GM12878 (cell line): Measurements from ENCODE around the gene ZBED4. TPM values are rescaled to one million over a fixed set of nuclear protein-coding genes. Genes with fewer than 3 reads are reported as not detected.

ENCODE experiments used
- ATAC-seq: fragments of 200-7000 bp; cut with Tn5 transposase; 3 replicates; pipeline ENCODE4 v1.9.1; 2020; ENCODE audit warnings: mild to moderate bottlenecking, moderate library complexity
- BruUV-seq: library from RNA; stranded (reverse); fragments of 400-500 nt; replicated peaks from 2 replicates; lab custom pipeline; 2021; lab: Mats Ljungman, UMichigan
- CTCF ChIA-PET: fragments of 300-600 bp; sonication (Branson Sonifier 250); formaldehyde crosslinking; extraction: SDS; loops from one replicate; lab custom pipeline; 2021; ENCODE audit warnings: inconsistent platforms; lab: Yijun Ruan, JAX
- POLR2A ChIA-PET: fragments of 350-600 bp; formaldehyde crosslinking; extraction: SDS; loops from one replicate; lab custom pipeline; 2021; ENCODE audit warnings: inconsistent platforms; lab: Charles Lee
- RAD21 ChIA-PET: fragments of 300-600 bp; sonication (Branson Sonifier 250); formaldehyde crosslinking; loops from one replicate; lab custom pipeline; 2023; ENCODE audit warnings: antibody characterized with exemption; ENCODE audit not compliant: unreplicated experiment; lab: Charles Lee
- SMC1A ChIA-PET: fragments of 300-600 bp; sonication (Branson Sonifier 250); formaldehyde crosslinking; loops from one replicate; lab custom pipeline; 2023; ENCODE audit not compliant: unreplicated experiment, uncharacterized antibody; lab: Charles Lee
- DNase-seq: peaks from one replicate; pipeline ENCODE4 v3.0.0-alpha.2; 2011; ENCODE audit warnings: low read depth, low spot score
- FAIRE-seq: peaks from 3 replicates; lab custom pipeline; 2011; peaks lifted over from hg19 to GRCh38; lab: Jason Lieb, UNC
- H2AFZ ChIP-seq: 2 replicates; pipeline ENCODE4 v1.6.0; 2011; ENCODE audit warnings: low read depth, low read length, control low read depth; ENCODE audit not compliant: control insufficient read depth
- H3K27ac ChIP-seq: 2 replicates; pipeline ENCODE4 v1.5.1; 2011; ENCODE audit warnings: control low read depth; ENCODE audit not compliant: control insufficient read depth, insufficient read depth
- H3K27me3 ChIP-seq, 2 experiments: replicated peaks in 1 of 2; 2 replicates each; pipeline versions ENCODE4 v1.6.0 to v1.6.1; 2011; ENCODE audit warnings: low read length in 1 of 2; ENCODE audit not compliant: control insufficient read depth in 2 of 2, insufficient read depth in 2 of 2
- H3K36me3 ChIP-seq, 2 experiments: 2 replicates each; pipeline ENCODE4 v1.5.1; 2011; ENCODE audit warnings: low read length in 1 of 2; ENCODE audit not compliant: control insufficient read depth in 2 of 2, insufficient read depth in 2 of 2
- H3K4me1 ChIP-seq: 2 replicates; pipeline ENCODE4 v1.6.1; 2011; ENCODE audit warnings: mild to moderate bottlenecking, low read length, moderate library complexity, mixed read lengths; ENCODE audit not compliant: control insufficient read depth, insufficient read depth
- H3K4me2 ChIP-seq: 2 replicates; pipeline ENCODE4 v1.6.0; 2011; ENCODE audit warnings: control low read depth; ENCODE audit not compliant: control insufficient read depth, insufficient read depth
- H3K4me3 ChIP-seq: fragments of 200-600 bp; sonication (generic); 2 replicates; pipeline ENCODE4 v1.5.1; 2016
- H3K79me2 ChIP-seq: 2 replicates; pipeline ENCODE4 v1.6.0; 2011; ENCODE audit warnings: low read length; ENCODE audit not compliant: control insufficient read depth, insufficient read depth
- H3K9ac ChIP-seq: 2 replicates; pipeline ENCODE4 v1.8.0; 2011; ENCODE audit warnings: low read length, control low read depth, mixed read lengths; ENCODE audit not compliant: control insufficient read depth, insufficient read depth
- H3K9me3 ChIP-seq: replicated peaks from 3 replicates; pipeline ENCODE4 v1.5.1; 2011; ENCODE audit warnings: mild to moderate bottlenecking, low read length; ENCODE audit not compliant: control insufficient read depth, insufficient read depth
- H4K20me1 ChIP-seq: 2 replicates; pipeline ENCODE4 v1.6.0; 2011; ENCODE audit not compliant: control insufficient read depth, insufficient read depth
- ASH2L ChIP-seq: fragments of 300-600, 200-600 bp; sonication (generic); IDR thresholded peaks from 2 replicates; pipeline ENCODE4 v1.6.1; 2017; ENCODE audit warnings: low read depth, mild to moderate bottlenecking, borderline replicate concordance
- BACH1 ChIP-seq: fragments of 450-650 bp; IDR thresholded peaks from 2 replicates; pipeline ENCODE4 v1.6.1; 2017; ENCODE audit warnings: mild to moderate bottlenecking, borderline replicate concordance
- BCL3 ChIP-seq: IDR thresholded peaks from 2 replicates; pipeline ENCODE4 v1.6.1; 2011; ENCODE audit warnings: borderline replicate concordance, low read depth, mild to moderate bottlenecking, moderate library complexity, low read length; ENCODE audit not compliant: insufficient read depth, poor library complexity, severe bottlenecking
- BHLHE40 ChIP-seq, 2 experiments: fragments of 450-650 bp in 1 of 2; IDR thresholded peaks; 2 replicates each; pipeline ENCODE4 v1.6.1; 2011 to 2017; ENCODE audit warnings: low read depth in 2 of 2, borderline replicate concordance in 1 of 2, improper control_type of control experiment in 1 of 2, low read length in 1 of 2, mild to moderate bottlenecking in 1 of 2
- BRCA1 ChIP-seq: IDR thresholded peaks from 2 replicates; pipeline ENCODE4 v1.6.1; 2011; ENCODE audit warnings: low read depth, low read length, improper control_type of control experiment
- CEBPB ChIP-seq, 2 experiments: fragments of 150-350 bp in 1 of 2; IDR thresholded peaks; 2 replicates each; pipeline ENCODE4 v1.6.1; 2012 to 2014; ENCODE audit warnings: low read depth in 2 of 2, low read length in 2 of 2, borderline replicate concordance in 1 of 2, inconsistent platforms in 1 of 2
- EGR1 ChIP-seq, 2 experiments: IDR thresholded peaks; 1 replicate in 1 of 2; 2 replicates in 1 of 2; pipeline ENCODE4 v1.6.1; 2011 to 2012; ENCODE audit warnings: low read depth in 2 of 2, low read length in 2 of 2, borderline replicate concordance in 1 of 2, mild to moderate bottlenecking in 1 of 2, moderate library complexity in 1 of 2
- ETV6 ChIP-seq, 2 experiments: fragments of 450-650 bp in 1 of 2; IDR thresholded peaks in 1 of 2; conservative IDR thresholded peaks in 1 of 2; 2 replicates each; pipeline ENCODE4 v1.6.1; 2014; ENCODE audit warnings: antibody characterized with exemption in 1 of 2, borderline replicate concordance in 1 of 2, low read depth in 1 of 2, mild to moderate bottlenecking in 1 of 2, moderate library complexity in 1 of 2
- HDAC6 ChIP-seq: fragments of 200-600 bp; sonication (generic); IDR thresholded peaks from one replicate; pipeline ENCODE4 v1.8.0; 2017; ENCODE audit warnings: antibody characterized with exemption; ENCODE audit not compliant: unreplicated experiment
- MLLT1 ChIP-seq: fragments of 450-650 bp; IDR thresholded peaks from 2 replicates; pipeline ENCODE4 v1.6.1; 2016; ENCODE audit warnings: mild to moderate bottlenecking
- NR2C1 ChIP-seq: fragments of 450-650 bp; IDR thresholded peaks from 2 replicates; pipeline ENCODE4 v1.6.1; 2017; ENCODE audit warnings: antibody characterized with exemption, mild to moderate bottlenecking, moderate library complexity
- PAX5 ChIP-seq: IDR thresholded peaks from 2 replicates; pipeline ENCODE4 v1.6.1; 2011; ENCODE audit warnings: low read depth, low read length, borderline replicate concordance
- POLR2A ChIP-seq: IDR thresholded peaks from 2 replicates; pipeline ENCODE4 v1.6.1; 2011; ENCODE audit warnings: low read depth, mild to moderate bottlenecking, low read length
- POLR2AphosphoS2 ChIP-seq: IDR thresholded peaks from 2 replicates; pipeline ENCODE4 v1.6.1; 2011; ENCODE audit warnings: low read depth, mild to moderate bottlenecking, low read length, improper control_type of control experiment, moderate library complexity
- RAD21 ChIP-seq: IDR thresholded peaks from 2 replicates; pipeline ENCODE4 v1.6.1; 2011; ENCODE audit warnings: mild to moderate bottlenecking, low read depth, low read length, moderate library complexity; ENCODE audit not compliant: insufficient read depth
- RELA ChIP-seq: fragments of 450-650 bp; IDR thresholded peaks from 2 replicates; pipeline ENCODE4 v1.8.0; 2014; ENCODE audit warnings: borderline replicate concordance; ENCODE audit not compliant: partially characterized antibody
- SIX5 ChIP-seq: IDR thresholded peaks from 2 replicates; pipeline ENCODE4 v1.6.1; 2011; ENCODE audit warnings: mild to moderate bottlenecking, low read depth, low read length, moderate library complexity; ENCODE audit not compliant: severe bottlenecking
- SMAD5 ChIP-seq: IDR thresholded peaks from 2 replicates; pipeline ENCODE4 v1.6.1; 2016; ENCODE audit warnings: antibody characterized with exemption, low read depth
- SPI1 ChIP-seq: IDR thresholded peaks from 2 replicates; pipeline ENCODE4 v1.6.1; 2011; ENCODE audit warnings: low read depth, mild to moderate bottlenecking, low read length, moderate library complexity, borderline replicate concordance; ENCODE audit not compliant: insufficient read depth
- SUZ12 ChIP-seq: fragments of 200-600 bp; sonication (generic); IDR thresholded peaks from one replicate; pipeline ENCODE4 v1.6.1; 2018; ENCODE audit warnings: antibody characterized with exemption, mild to moderate bottlenecking; ENCODE audit not compliant: unreplicated experiment
- WGBS: methylation state at CpG from one replicate; pipeline ENCODE4 v1.1.6; 2016; ENCODE audit warnings: low lambda C conversion rate; ENCODE audit not compliant: insufficient replicate concordance, insufficient coverage; ENCODE audit errors: missing lambda C conversion rate; 5-methylcytosine and 5-hydroxymethylcytosine counted together
- in situ Hi-C: fragments of 300-500 bp; cut with MboI; formaldehyde crosslinking; loops from 9 replicates; pipeline ENCODE4 v1.14.3; 2018; ENCODE audit warnings: mixed read lengths
- intact Hi-C: fragments of 100-400 bp; cut with micrococcal nuclease; formaldehyde crosslinking; loops from one replicate; pipeline ENCODE4 v1.14.2; 2022; ENCODE audit not compliant: unreplicated experiment
- polyA plus RNA-seq, 11 experiments: library from polyadenylated mRNA; depleted of rRNA in 4 of 11; unstranded in 6 of 11; stranded (reverse) in 5 of 11; fragments of >200 nt; fragmentation: Nextera tagmentation in 4 of 11; fragmentation: Illumina TruSeq in 1 of 11; extraction: Ambion mirVana in 4 of 11; extraction: Trizol in 1 of 11; gene quantifications; 1 replicate in 1 of 11; 2 replicates in 10 of 11; pipeline versions ENCODE4 v1.2.1 to v1.2.3, GENCODE V29; 2011 to 2016; ENCODE audit warnings: inconsistent platforms in 2 of 11, missing spikeins in 2 of 11, low read depth in 1 of 11
- total RNA-seq, 4 experiments: library from RNA; depleted of rRNA in 3 of 4; stranded (reverse); fragments of >200 nt in 3 of 4; fragmentation: Illumina TruSeq in 1 of 4; extraction: Trizol in 1 of 4; gene quantifications; 2 replicates each; pipeline versions ENCODE4 v1.2.1 to v1.2.3, GENCODE V29; 2013 to 2021

Gene ZBED4
- total and polyA plus RNA-seq, 10 of the 15 experiments (the other 5 are each of a cell fraction or from before 2014, with no cell fraction given) = 2.3 to 21.6 (median 12.8) TPM

DNA sequence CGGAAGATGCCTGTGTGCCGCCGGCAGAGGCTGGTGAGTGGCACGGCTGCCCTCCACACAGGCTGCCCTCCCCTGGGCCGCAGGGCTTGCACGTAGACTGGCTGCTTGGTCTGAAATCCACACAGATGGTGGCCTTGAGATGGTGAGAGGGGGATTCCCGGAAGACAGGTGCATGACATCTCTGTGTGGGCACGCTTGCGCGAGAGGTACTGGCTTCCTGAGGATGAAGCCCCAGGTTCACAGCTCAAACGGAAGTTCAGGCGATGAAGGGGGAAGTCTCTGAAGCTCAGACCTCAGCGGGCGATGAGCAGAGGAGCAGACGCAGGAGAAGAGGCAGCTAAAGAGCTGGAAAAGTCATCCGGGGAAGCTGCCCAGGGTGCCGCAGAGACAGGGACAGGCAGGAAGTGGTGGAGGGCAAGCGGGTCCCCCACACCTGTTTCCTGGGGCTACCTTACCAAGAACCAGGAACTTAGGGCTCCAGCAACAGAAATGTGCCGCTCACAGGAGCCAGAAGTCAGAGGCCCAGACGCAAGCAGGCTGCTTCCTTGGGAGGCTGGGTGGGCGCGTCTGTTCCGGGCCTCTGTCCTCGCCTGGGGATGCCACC, 72.0 kb downstream of the ZBED4 start:
- Histone ChIP-seq H3K27me3 (no peaks in the 10 kb centered on the region), H3K9ac (peak overlapping the region; percentile 70), H3K9me3 (no peaks in the 10 kb centered on the region), H4K20me1 (no peaks in the 10 kb centered on the region), H3K36me3 (peaks cover 0 to 2% of the 10 kb centered on the region in 2 experiments; a peak in 3 of 4 replicates), H3K4me3 (peak overlapping the region; percentile 38; the same call in 1 of the 2 replicates), H3K4me1 (peaks cover 39% of the 10 kb centered on the region), H2AFZ (peak overlapping the region; percentile 74), H3K4me2 (peak overlapping the region; percentile 92), H3K27ac (peak overlapping the region; percentile 91), H3K79me2 (no peaks in the 10 kb centered on the region; the same call in 1 of the 2 replicates)
- peak; percentile 71 for DNase-seq
- BruUV-seq = TSS peak; percentile 77
- ATAC-seq = peak; percentile 72
- WGBS = 2% methylated on average over 24 of the region's 24 CpGs
- RAD21 ChIA-PET = interaction anchor here (0.7 to 1.4 kb wide), 7 partner anchors 11 to 265 kb away, joined by 3 to 4 read pairs (median 3); no protein-coding TSS in a partner anchor
- SMC1A ChIA-PET = interaction anchor here (0.6 to 1.6 kb wide), 4 partner anchors 37 to 105 kb away, joined by 3 to 6 read pairs (median 4); no protein-coding TSS in a partner anchor
- intact Hi-C loops (loop anchor here (1.0 kb wide), 1 partner anchor 158 kb away; no protein-coding TSS in a partner anchor), in situ Hi-C loops (no loop called here)
- CTCF ChIA-PET = interaction anchor here (0.9 to 1.5 kb wide), 5 partner anchors 12 to 158 kb away, joined by 3 to 10 read pairs (median 3); no protein-coding TSS in a partner anchor
- FAIRE-seq = peak; percentile 96
- POLR2A ChIA-PET = interaction anchor here (0.6 to 2.2 kb wide), 4 partner anchors 9 to 319 kb away, joined by 3 to 5 read pairs (median 4); partner anchors contain the start of gene TUBGCP6
- TF ChIP-seq HDAC6 (no peak), PAX5 (no peak; the same call in 1 of the 2 replicates), SIX5 (no peak), POLR2AphosphoS2 (no peak), RAD21 (no peak), SPI1 (peak; percentile 12; the same call in 1 of the 2 replicates), BACH1 (no peak), ETV6 (conservative IDR thresholded peaks at IDR 0.05 in 1 of 2, IDR thresholded peaks at IDR 0.05 in 1 of 2; ENCODE audit: borderline replicate concordance in 1 of 2, low read depth in 1 of 2) (peak in 1 of 2 experiments; percentile 38; a peak in 1 of 4 replicates), ASH2L (no peak), BCL3 (no peak), BHLHE40 (IDR thresholded peaks at IDR 0.05; ENCODE audit: borderline replicate concordance in 1 of 2, low read depth in 2 of 2, low read length in 1 of 2) (peak; percentile 32 to 58; a peak in 2 of 4 replicates), SMAD5 (peak; percentile 48; the same call in 1 of the 2 replicates), CEBPB (IDR thresholded peaks at IDR 0.05; ENCODE audit: borderline replicate concordance in 1 of 2, low read depth in 2 of 2, low read length in 2 of 2) (no peak), MLLT1 (no peak), EGR1 (IDR thresholded peaks at IDR 0.05; ENCODE audit: borderline replicate concordance in 1 of 2, low read depth in 2 of 2, low read length in 2 of 2) (no peak), RELA (peak; percentile 24), POLR2A (peak; percentile 85), SUZ12 (no peak), BRCA1 (no peak), NR2C1 (no peak)
